ENCODE measurements around the gene REV3L.
"Not testable (repeated sequence)": the region's sequence is repeated elsewhere in the genome, so short reads cannot be mapped to it uniquely, and the experiment has no call there.

The REV3L gene

GRCh38 chr6:111482959-111483735 is at the start of gene REV3L:
TSS of gene REV3L (minus strand) at chr6:111483218. CDS start at chr6:111482888, 330 bp downstream.
- DNase-seq, result peak; percentile 91

- no peak for DNase-seq
Observed at GRCh38 chr6:111531185-111531584, 48.2 kb upstream of the REV3L start.

- DNase-seq, result no peak
Observed at GRCh38 chr6:111530667-111531066, 47.6 kb upstream of the REV3L start.

GRCh38 chr6:111530218-111530617 is 47.2 kb upstream of the REV3L start:
- DNase-seq, result no peak

GRCh38 chr6:111527367-111527766 is 44.3 kb upstream of the REV3L start:
- DNase-seq, result no peak

GRCh38 chr6:111524735-111525134 is 41.7 kb upstream of the REV3L start:
- no peak for DNase-seq

- DNase-seq, result no peak
Observed at GRCh38 chr6:111524252-111524651, 41.2 kb upstream of the REV3L start.

GRCh38 chr6:111523484-111524167 is 40.6 kb upstream of the REV3L start:
- DNase-seq, result no peak

GRCh38 chr6:111522393-111523020 is 39.5 kb upstream of the REV3L start:
- DNase-seq, result no peak

- no peak for DNase-seq
Observed at GRCh38 chr6:111521497-111522270, 38.7 kb upstream of the REV3L start.

- DNase-seq, result no peak
Observed at GRCh38 chr6:111520524-111520923, 37.5 kb upstream of the REV3L start.

- DNase-seq, result no peak
Observed at GRCh38 chr6:111517965-111518364, 34.9 kb upstream of the REV3L start.

GRCh38 chr6:111515259-111515658 is 32.2 kb upstream of the REV3L start:
- DNase-seq, result no peak

- DNase-seq, result not testable (repeated sequence)
Observed at GRCh38 chr6:111514531-111514930, 31.5 kb upstream of the REV3L start.

GRCh38 chr6:111507219-111507618 is 24.2 kb upstream of the REV3L start:
- not testable (repeated sequence) for DNase-seq

- not testable (repeated sequence) for DNase-seq
Observed at GRCh38 chr6:111505498-111505897, 22.5 kb upstream of the REV3L start.

GRCh38 chr6:111503660-111504059 is 20.6 kb upstream of the REV3L start:
- DNase-seq, result no peak

- no peak for DNase-seq
Observed at GRCh38 chr6:111503194-111503593, 20.2 kb upstream of the REV3L start.

- DNase-seq, result no peak
Observed at GRCh38 chr6:111502154-111502553, 19.1 kb upstream of the REV3L start.

- no peak for DNase-seq
Observed at GRCh38 chr6:111499269-111499793, 16.3 kb upstream of the REV3L start.

GRCh38 chr6:111494951-111495635 is 12.1 kb upstream of the REV3L start:
- DNase-seq, result no peak

- no peak for DNase-seq
Observed at GRCh38 chr6:111492499-111492898, 9.5 kb upstream of the REV3L start.
